ENCODE measurements around the gene SPRYD4. TPM values are rescaled to one million over a fixed set of nuclear protein-coding genes. Genes with fewer than 3 reads are reported as not detected.
"Not testable (repeated sequence)": the region's sequence is repeated elsewhere in the genome, so short reads cannot be mapped to it uniquely, and the experiment has no call there.

SPRYD4 gene
- total RNA-seq, 1 donor from 2014 or later = 6.0 TPM

- Mint-ChIP-seq H3K9me3 (no peaks in the 10 kb centered on the region), H3K4me1 (no peaks in the 10 kb centered on the region), H3K27me3 (ENCODE audit: low read depth) (no peaks in the 10 kb centered on the region), H3K36me3 (peaks cover 17% of the 10 kb centered on the region), H3K27ac (no peak overlapping the region), H3K4me3 (no peak overlapping the region)
- DNase-seq (ENCODE audit: low spot score in 2 of 2, unreplicated experiment in 2 of 2) = no peak
- TF ChIP-seq CTCF (IDR thresholded peaks at IDR 0.05; ENCODE audit: unreplicated experiment) = no peak
Measured at GRCh38 chr12:56431850-56432249, 36.5 kb upstream of the SPRYD4 start.

- Mint-ChIP-seq H3K4me3 (no peak overlapping the region), H3K27me3 (ENCODE audit: low read depth) (no peaks in the 10 kb centered on the region), H3K27ac (no peak overlapping the region), H3K36me3 (peaks cover 7% of the 10 kb centered on the region), H3K4me1 (peaks cover 11% of the 10 kb centered on the region), H3K9me3 (no peaks in the 10 kb centered on the region)
- no peak for DNase-seq (ENCODE audit: low spot score in 2 of 2, unreplicated experiment in 2 of 2)
- TF ChIP-seq CTCF (IDR thresholded peaks at IDR 0.05; ENCODE audit: unreplicated experiment) = no peak
Measured at GRCh38 chr12:56434828-56435227, 33.5 kb upstream of the SPRYD4 start.

GRCh38 chr12:56437430-56438176 lies 30.8 kb upstream of the SPRYD4 start:
- Mint-ChIP-seq H3K27me3 (ENCODE audit: low read depth) (no peaks in the 10 kb centered on the region), H3K4me3 (no peak overlapping the region), H3K36me3 (peaks cover 12% of the 10 kb centered on the region), H3K4me1 (peaks cover 11% of the 10 kb centered on the region), H3K9me3 (peaks cover 4% of the 10 kb centered on the region), H3K27ac (peak overlapping the region; percentile 75)
- no peak for TF ChIP-seq CTCF (IDR thresholded peaks at IDR 0.05; ENCODE audit: unreplicated experiment)
- no peak for DNase-seq (ENCODE audit: low spot score in 2 of 2, unreplicated experiment in 2 of 2)

GRCh38 chr12:56443208-56443607 lies 25.2 kb upstream of the SPRYD4 start:
- H3K27me3 Mint-ChIP-seq (ENCODE audit: low read depth); H3K4me3 Mint-ChIP-seq; DNase-seq (ENCODE audit: low spot score in 2 of 2, unreplicated experiment in 2 of 2); H3K27ac Mint-ChIP-seq; H3K4me1 Mint-ChIP-seq: not testable (repeated sequence)
- H3K36me3 Mint-ChIP-seq = peaks cover 30% of the 10 kb centered on the region
- peaks cover 23% of the 10 kb centered on the region for H3K9me3 Mint-ChIP-seq

GRCh38 chr12:56448860-56449621 lies 19.3 kb upstream of the SPRYD4 start, which contains the start of gene TIMELESS:
Gene TIMELESS, minus strand, starts transcription at chr12:56449426. Its CDS starts 15,256 bp downstream, at chr12:56434170.
- no peak for TF ChIP-seq CTCF (IDR thresholded peaks at IDR 0.05; ENCODE audit: unreplicated experiment)

GRCh38 chr12:56449622-56449984 lies 18.8 kb upstream of the SPRYD4 start:
- Mint-ChIP-seq H3K9me3 (peaks cover 3% of the 10 kb centered on the region), H3K27me3 (ENCODE audit: low read depth) (peaks cover 7% of the 10 kb centered on the region), H3K27ac (peak overlapping the region; percentile 99), H3K4me3 (peak overlapping the region; percentile 88), H3K36me3 (peaks cover 6% of the 10 kb centered on the region), H3K4me1 (peaks cover 12% of the 10 kb centered on the region)
- no peak for DNase-seq (ENCODE audit: low spot score in 2 of 2, unreplicated experiment in 2 of 2)
- TF ChIP-seq CTCF (IDR thresholded peaks at IDR 0.05; ENCODE audit: unreplicated experiment) = no peak

More at GRCh38 chr12:56448860-56449621, 19.3 kb upstream of the SPRYD4 start, which contains the start of gene TIMELESS:
- peak within 1 kb of the TSS; percentile 99 for H3K27ac Mint-ChIP-seq
- H3K4me1 Mint-ChIP-seq = peaks cover 12% of the 10 kb centered on the region
- peak within 1 kb of the TSS; percentile 88 for H3K4me3 Mint-ChIP-seq
- H3K36me3 Mint-ChIP-seq = peaks cover 11% of the 10 kb centered on the region
- peaks cover 4% of the 10 kb centered on the region for H3K27me3 Mint-ChIP-seq (ENCODE audit: low read depth)
- DNase-seq (ENCODE audit: low spot score in 2 of 2, unreplicated experiment in 2 of 2) = peak; percentile 82 to 91
- H3K9me3 Mint-ChIP-seq = peaks cover 9% of the 10 kb centered on the region

Data from mesothelial cell of epicardium (in vitro differentiated cells).